NCI-H2196 (cell line): ENCODE measurements around the gene KBTBD3.
"Not testable (repeated sequence)": the region's sequence is repeated elsewhere in the genome, so short reads cannot be mapped to it uniquely, and the experiment has no call there.

Source experiments
- DNase-seq: peaks from one replicate; lab custom pipeline; 2025; ENCODE audit not compliant: unreplicated experiment; lab: John Stamatoyannopoulos, UW

Gene KBTBD3

DNA sequence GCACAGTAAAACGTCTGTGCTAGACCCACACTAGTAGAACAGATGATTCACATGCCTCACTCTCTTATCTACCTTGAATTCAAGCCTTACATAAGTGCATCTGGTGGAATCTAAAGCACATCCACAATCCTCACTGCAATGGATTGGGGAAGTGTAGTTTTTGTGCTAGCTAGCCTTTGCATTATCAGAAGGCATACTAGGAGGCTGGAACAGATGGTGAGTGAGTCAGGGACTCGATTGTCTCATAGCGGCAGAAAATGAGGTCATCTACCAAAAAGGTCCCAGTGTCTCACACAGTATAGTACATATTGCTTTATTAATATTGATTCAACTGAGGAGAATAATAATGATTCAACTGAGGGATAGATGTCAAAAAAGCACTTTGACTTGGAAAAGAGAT, 64.4 kb downstream of the KBTBD3 start:
- DNase-seq: no peak

DNA sequence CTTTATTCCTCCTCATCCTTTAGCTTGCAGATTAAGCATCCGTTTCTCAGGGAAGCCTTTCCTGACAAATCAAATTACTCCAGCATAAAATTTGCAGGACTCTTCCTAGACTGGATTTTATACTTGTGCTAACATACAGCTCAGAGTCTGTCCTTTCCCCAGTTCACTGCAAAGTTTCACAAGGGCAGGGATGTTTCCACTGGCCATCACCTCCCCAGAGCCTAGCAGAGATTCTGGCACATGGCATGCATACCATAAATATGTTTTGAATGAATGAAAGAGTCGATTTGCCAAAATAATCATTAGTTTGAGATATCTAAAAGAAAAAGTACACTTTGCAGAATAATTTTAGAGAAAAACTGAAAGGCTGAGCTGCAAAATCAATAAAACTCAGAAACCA, 65.7 kb downstream of the KBTBD3 start:
- DNase-seq: no peak

DNA sequence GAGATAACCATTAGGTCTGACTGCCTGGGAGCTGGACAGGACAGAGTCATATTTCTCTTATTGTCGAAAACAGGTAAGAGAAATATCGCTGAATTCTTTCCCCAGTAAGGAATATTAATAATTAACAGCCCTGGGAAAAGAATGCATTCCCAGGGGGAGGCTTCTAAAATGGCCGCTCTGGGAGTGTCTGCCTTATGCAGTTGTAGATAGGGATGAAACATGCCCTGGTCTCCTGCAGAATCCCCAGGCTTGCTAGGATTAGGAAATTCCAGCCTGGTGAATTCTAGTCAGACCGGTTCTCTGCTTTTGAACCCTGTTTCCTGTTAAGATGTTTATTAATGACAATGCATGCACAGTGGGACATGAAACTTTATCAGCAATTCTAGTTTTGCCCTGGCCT, 74.1 kb downstream of the KBTBD3 start:
- not testable (repeated sequence) for DNase-seq

DNA sequence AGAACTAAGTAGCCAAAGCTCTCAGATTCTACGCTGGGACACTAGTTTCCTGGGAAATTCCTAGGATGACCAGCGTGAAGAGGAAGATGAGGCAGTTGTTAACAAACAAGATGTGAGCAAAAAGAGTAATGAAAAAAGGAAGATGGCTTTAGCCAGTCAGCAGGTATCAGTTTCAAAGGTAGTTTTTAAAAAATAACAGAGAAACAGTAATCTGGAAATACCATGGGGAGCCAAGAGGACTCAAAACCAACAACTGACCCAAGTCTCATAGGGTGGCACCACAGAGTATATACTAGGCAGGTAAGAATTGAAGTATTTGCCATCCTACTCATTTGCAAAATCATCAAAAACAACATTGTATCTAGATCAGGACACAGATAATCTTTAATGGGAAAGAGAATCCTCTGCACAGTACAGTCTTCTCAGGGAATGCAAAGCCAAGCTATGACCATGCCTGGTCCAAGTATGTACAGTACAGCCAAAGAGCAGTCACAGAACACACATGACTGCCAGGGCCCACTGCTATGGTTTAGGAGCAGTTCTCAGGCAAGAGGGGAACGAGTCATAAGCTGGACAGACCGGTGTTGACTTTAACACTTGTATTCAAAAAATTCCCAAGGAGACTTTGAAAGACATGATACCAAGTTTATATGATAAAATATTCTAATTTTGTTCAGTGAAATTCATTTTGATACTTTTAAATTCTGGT, 75.7 kb downstream of the KBTBD3 start:
- no peak for DNase-seq
